IPS-NIHi7 (cell line): ENCODE data around the gene ALDOC.

Experiments used
- DNase-seq: peaks from one replicate; pipeline ENCODE4 v3.0.0; 2012; ENCODE audit warnings: mixed read lengths; ENCODE audit errors: extremely low spot score

Gene ALDOC

DNA sequence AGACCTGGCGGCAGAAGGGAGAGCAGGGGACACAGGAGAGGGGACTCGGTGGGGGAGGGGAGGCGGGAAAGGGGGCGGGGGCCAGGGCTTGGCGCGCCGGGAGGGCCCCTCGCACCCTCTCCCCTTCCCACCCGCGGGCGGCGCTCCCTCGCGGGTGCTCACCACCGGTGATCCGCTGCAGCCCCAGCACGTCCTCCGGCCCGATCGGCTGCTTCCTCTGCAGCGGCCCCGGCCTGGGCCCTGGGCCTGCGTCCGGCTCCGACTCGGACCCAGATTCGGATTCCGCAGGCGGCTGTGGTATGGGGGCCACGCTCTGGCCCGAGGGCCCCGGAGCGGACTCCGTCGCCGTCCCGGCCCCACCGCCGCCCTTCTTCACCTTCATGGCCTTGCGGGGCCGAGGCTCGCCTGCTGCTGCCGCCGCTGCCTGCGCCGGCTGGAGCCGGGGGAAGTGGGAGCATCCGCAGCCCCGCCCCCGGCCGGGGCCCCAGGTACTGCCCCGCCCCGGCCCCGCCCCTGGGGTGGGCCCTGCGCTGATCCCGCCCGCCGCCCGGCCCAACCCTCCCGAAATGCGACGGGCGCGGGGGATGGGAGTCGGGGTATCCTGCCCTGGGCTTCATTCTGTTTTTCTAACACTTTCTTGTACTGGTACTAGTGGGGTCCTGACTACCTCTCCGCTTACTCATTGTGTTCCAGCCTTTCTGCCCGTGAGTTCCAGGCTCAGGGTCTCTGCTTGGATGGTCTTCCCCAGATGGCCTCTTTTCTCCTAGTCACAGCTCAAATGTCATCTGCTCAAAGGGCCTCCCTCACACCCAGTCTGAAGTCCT is 24.3 kb downstream of the ALDOC start, which contains the start of gene UNC119:
TSS of gene UNC119 (minus strand) at position 449 of the 824 bp plus-strand sequence. CDS start at position 382, 67 bp downstream.
- peak; percentile 98 for DNase-seq

DNA sequence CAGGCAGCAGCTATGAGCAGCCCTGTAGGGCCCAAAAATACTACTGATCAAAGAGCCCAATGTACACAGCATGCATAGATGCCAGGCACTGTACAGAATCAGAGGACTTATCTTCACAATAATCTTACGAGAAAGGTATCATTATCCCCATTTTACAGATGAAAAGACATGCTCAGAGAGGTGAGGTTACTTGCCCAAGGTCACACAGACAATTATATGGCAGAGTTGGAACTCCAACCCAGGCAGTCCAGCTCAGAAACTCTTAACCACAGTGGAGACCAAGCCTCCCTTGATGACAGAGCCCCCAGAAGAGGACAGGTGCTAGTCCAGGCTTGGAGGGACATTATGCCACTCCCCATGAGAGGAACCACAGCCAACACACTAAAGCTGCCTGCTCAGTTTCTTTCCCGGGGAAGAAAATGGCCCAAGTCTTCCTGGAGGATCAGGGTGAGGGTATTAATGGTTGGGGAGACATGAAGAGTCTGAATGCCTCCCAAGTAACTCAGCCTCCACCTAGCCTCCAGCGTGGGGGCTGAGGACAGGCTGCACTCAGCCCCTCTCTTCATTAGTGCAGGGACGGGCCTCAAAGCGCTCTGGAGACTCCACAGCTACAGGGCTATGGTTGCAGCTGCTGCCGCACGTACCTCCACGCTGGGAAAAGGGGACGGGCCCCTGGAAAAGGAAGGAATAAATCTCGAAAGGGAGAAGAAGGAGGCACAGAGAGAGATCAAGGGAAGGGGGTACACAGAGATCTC is 25.1 kb downstream of the ALDOC start:
- no peak for DNase-seq

DNA sequence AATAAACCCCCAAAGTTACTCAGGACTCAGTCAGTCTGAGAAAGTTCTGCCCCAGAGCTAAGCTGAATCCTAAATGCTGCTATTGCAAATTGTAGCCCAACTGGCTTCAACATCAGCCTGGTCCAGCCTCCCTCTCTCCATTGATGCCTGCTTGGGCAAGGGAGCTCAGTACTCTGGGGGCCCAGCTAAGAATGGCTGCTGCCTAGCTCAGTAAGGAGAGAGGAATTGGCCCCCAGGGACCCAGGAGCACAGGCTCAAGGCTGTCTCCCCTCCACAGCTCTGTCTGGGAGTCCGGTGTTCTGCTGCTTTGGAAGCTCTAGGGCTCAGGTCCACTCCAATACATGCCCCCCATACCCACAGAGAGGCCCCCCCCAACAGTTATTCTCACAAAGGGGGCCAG is 25.8 kb downstream of the ALDOC start:
- no peak for DNase-seq

DNA sequence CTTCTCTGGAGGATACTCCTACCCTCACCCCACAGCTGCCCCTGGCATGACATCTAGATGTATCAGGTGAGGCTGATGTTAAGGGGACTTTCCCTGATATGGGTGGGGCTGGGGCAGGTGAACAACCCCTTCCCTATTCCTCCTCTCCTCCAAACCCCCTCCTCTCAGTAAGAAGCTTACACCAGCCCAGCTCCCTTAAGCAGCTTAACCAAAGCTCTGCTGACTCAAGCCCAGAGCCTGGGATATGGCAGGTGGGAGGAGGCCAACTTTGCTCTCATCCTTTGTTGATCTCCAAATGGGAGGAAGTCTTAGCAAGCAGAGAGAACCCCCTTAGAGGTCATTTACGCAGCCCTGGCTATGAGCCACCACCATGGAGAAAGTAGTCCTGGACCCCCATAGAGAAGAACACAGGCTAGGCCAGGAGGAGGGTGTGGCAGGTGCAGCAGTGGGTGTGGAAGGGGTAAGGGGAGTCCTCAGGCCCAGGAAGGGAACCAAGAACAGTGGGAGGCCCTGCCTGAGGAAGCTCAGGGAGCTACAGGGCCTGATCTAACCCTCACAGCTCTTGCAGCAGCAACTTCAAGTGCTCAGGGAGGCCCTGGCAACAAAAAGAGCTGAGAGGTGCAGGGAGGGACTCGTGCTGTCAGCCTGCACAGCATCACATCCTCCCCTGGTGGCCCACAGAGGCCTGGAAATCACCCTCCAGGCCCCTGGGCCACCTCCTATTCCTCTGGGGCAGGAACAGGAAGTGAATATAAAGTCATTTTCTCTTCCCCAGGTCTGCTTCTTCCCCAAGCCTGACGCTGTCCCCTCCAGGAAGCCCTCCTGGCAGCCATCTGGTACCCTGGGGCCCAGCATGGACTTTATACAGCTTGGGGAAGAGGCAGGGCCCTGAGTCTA is 27.2 kb downstream of the ALDOC start:
- no peak for DNase-seq

DNA sequence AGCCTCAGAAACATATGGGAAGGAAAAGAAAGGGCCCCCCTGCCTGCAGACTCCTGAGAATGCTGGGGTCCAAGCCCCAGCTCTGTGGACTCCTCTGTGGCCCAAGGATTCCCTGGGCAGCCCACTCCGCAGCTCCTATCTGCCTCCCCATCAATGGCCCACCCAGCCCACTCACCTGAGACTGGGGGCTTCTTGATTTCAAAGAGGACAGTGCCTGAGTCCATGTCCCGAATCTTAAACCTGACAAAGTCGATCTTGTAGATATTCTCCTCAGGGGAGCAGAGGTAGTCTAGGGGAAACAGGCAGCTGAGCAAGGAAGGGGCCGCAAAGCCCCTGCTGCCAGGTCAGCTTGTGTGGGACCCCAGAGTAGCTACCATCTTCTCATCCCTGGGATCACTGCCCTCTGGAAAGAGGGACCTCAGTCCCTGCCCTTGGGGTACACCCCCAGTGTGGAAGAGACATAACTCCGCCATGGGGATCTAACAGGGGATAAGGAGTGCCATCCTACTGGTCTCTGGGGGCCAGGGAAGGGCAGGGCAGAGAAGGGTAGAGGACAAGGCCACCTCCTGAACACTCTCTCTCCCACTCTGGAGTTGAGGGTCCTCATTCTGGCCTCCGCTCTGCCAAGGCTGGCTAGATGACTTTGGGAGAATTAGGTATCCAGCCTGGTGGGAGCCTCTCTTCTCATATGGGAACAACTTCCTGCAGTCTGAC is 28.1 kb downstream of the ALDOC start:
- no peak for DNase-seq

DNA sequence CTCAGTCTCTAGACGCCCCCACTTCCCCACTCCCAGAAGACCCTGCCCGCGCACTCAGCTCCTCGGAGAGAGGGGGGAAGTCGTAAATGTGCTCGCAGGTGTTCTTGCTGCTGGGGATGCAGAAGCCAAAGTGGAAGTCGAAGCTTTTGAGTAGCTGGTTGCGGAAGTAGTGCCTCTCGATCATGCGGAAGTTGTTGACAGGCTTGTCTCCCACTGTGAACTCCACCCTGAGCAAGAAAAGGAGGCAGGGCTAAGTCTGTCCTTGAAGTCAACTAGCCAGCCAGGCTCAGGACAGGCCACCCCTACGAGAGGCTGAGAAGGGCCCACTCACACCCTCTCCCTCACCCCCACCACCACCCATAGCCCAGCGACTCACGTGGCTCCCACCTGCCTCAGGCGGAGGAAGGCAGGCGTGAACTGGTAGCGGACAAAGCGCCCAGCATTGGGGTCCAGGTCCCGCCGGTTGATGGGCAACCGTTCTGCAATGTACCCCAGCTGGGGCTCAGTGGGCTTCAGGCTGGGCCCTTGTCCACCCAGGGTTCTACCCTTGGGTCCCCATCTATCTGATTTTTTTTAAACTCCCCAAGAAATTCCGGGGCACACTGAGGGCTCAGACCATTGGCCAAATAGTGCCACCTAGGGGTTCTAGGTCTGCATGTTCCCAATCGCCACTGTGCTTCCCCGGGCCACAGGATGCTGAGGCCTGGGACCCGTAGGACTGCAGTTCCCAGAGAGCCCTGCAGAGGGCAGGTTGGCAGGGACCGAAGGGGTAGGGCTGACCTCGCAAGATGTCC is 28.9 kb downstream of the ALDOC start:
- DNase-seq, result peak; percentile 94

DNA sequence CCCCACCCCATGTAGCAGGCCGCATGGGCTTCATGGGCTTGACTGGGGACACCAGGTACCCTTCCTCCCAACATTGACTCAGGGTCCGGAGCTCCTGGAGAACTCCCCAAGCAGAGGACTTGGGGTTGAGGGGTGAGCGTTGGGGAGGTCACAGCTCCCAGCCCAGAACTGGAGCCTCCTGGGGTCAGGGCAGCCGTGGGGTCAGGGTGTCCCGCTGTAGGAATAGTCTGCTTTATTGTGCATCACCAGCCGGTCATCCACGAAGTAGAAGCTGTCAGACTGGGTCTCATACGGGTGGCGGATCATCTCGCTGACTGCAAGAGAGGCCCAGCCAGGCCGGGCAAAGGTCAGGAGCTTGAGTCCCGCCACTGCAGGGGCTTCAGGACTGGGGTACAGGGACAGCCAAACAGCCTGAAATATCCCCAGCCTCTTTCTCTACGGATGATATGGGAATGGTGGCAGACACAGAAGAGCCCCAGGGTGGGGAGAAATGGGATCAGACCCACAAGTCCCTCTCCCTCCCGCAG is 29.5 kb downstream of the ALDOC start:
- no peak for DNase-seq

DNA sequence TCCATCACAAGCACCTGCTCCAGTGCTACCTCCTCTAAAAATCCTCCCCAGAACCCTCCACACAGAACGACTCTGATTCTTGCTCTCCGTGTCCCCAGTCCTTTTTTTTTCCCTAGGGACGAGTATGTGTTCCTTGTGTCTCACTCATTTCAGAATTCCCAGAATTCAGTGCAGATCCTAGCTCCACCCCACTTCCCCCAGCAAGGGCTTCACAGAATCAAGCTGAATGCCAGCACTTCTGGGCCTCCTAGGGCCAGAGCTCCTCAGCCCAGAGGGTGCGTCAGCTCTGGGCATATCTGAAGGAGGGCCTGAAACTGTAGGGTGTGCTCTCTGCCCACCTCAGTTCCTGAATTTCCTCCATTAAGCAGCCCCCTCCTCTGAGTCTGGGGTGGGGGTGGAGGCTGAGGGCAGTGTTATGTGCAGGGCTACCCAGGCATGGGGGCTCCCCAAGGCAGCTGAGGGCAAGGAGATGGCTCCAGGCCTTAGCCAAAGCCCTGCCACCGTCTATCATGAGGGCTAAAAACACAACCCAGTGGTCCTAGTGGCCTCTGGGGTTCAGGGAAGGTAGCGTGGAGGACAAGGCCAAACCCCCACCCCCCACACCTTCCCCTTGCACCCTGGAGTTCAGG is 30.8 kb downstream of the ALDOC start:
- no peak for DNase-seq

DNA sequence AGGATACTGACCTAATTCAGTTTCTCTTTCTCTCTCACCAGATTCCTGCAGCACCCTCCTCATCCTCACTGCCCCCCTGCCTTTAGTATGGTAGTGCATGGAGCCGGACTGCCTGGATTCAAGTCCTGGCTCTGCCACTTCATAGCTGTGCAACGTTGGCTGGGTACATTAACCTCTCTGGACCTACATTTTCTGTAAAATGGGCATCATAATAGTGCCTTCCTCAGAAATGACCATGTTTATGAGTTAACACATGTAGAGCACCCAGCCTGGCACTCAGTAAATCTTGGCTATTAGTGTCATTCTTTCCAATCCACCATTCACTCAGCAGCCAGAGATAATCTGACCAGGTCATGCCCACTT is 31.6 kb downstream of the ALDOC start:
- DNase-seq, result no peak

DNA sequence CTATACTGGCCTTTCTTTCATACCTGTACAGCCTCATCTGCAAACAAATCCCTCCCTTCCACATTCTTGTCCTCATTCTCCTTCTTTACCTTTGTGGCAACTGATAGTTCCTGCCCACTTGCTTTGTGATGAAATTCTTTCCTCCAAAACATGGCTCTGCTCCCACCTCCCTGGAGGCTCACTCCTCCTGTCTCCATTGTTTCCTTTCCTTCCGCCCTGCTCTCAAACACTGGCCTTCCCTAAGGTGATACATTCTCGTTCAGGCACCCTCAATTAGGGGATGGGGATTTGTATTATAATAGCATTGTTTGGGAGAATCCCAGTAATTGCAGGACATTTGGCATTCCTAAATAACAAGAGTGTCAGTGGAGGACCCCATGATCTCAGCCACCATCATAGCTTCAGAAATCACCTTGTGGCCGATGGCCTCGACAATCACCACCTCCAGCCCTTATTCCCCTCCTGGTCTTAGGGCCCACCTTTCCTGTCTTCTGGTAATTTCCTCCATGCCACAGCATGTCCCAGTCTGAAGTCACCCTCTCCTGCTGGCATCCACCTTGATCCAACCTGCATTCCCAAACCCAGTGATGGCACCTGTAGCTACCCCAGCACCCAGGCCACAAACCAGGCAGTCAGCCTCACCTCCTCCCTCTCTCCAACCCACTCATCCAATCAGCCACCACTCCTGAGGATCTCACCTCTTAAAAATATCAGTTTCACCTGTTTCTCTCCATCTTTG is 32.1 kb downstream of the ALDOC start:
- DNase-seq, result no peak

DNA sequence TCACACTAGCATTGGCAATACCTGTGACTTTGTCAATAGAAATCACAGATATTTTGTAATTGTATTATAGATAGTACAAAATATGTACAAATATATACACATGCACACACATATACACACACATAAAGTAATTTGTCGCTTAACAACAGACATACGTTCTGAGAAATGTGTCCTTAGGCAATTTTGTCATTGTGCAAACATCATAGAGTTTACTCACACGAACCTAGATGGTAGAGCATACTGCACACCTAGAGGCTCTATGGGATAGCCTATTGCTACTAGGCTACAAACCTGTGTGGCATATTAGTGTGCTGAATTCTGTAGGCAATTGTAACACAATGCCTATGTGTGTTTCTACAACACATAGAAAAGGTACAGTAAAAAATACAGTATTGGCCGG is 35.3 kb downstream of the ALDOC start:
- no peak for DNase-seq

DNA sequence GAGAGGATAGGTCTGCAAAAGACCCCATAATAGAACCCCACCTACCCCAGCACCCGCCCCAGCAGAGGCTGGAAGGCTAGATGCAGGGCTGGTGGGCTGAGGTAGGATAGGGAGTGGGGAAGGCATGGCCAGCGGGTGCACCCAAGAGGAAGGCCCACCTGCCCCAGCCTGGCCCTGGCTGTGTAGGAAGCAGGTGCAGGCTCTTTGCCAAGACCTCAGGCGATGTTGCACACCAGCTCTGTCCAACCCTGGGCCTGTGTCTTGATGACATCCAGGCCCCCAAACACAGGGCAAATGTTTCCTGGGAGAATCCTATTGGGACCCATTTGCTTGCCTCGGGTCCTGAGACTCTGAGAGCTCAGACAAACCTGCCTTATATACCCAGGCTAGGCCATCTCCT is 36.5 kb downstream of the ALDOC start:
- no peak for DNase-seq

DNA sequence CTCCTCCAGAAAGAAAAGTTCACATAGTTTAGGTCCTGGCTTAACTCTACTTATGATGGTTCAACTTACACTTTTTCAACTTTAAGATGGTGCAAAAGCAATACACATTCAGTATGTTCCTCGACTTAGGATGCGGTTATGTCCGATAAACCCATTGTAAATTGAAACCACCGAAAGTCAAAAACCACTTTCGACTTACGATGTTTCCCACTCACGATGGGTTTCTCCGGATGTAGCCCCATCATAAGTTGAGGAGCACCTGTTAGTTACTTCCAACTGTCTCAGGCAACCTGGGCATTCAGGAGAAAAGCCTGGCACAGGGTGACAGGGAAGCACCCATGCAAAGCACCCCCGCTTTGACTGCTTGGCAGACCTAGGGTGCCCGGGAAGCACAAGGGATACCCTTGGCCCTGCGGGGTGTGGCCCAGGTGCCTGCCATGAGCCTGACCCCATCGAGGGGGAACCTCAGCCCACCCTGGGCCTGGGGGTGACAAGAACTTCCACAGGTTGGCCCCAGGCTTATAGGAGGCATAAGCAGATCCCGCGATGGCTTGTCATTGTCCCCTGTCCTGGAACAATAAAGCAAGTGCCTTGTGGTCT is 38.3 kb downstream of the ALDOC start:
- DNase-seq, result no peak

DNA sequence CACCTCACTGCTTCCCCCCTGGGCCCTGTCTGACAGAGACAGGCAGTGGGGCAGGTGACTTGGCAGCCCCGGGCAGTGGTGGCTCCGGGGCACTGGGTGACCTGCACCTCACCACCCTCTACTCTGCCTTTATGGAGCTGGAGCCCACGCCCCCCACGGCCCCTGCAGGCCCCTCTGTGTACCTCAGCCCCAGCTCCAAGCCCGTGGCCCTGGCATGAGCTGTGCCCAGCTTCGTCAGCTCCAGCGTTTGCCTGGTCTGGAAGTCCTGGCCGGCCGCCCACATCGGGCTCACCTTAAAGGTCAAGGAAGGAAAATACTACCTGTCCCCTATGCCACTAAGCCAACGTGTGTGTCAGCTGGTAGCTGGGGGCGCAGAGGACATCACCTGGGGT is 39.5 kb downstream of the ALDOC start:
- no peak for DNase-seq

DNA sequence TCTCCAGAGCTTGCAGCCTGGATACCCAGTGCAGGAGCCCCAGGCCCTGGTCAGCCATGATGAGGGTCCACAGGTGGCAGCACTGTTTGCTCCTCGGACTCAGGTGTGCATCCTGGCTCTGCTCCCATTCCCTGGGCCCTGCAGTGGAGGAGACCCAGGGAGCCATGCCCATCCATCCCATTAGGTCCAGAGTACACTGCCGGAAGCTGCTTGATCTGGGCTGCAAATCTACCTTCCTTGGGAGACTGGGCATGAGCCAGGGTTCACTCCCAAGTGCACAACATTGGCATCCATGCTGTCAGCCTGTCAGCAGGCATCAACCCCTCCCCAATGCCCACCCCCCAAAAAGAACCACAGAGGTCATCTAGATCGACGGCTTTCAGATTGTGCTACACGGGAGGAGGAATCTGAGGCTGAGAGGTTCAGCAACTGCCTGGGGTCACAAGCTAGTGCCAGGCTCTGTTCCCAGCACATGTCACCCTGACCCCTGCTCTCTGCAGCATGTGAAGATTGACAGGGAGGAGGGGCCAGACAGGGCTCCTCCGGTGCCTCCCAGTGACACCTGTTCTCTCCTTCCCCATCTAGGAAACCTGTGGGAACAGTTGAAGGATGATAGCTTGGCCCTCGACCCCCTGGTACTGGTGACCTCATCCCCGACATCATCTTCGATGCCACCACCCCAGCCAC is 40.0 kb downstream of the ALDOC start:
- DNase-seq, result no peak

DNA sequence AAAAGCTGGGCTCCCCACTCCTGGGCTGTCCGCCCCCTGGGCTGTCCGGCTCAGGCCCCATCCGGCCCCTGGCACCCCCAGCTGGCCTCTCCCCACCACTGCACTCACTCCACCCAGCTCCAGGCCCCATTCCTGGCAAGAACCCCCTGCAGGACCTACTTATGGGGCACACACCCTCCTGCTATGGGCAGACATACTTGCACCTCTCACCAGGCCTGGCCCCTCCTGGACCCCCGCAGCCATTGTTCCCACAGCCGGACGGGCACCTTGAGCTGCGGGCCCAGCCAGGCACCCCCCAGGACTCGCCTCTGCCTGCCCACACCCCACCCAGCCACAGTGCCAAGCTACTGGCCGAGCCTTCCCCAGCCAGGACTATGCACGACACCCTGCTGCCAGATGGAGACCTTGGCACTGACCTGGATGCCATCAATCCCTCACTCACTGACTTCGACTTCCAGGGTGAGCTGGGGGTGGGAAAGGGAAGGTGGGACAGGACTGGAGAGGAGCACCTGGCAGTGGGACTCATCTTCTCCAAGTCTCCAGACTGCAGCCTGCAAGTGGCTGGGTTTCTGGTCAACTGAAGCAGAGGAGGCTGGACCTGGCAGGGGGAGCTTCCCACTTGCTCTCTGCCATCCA is 41.8 kb downstream of the ALDOC start:
- DNase-seq, result no peak

DNA sequence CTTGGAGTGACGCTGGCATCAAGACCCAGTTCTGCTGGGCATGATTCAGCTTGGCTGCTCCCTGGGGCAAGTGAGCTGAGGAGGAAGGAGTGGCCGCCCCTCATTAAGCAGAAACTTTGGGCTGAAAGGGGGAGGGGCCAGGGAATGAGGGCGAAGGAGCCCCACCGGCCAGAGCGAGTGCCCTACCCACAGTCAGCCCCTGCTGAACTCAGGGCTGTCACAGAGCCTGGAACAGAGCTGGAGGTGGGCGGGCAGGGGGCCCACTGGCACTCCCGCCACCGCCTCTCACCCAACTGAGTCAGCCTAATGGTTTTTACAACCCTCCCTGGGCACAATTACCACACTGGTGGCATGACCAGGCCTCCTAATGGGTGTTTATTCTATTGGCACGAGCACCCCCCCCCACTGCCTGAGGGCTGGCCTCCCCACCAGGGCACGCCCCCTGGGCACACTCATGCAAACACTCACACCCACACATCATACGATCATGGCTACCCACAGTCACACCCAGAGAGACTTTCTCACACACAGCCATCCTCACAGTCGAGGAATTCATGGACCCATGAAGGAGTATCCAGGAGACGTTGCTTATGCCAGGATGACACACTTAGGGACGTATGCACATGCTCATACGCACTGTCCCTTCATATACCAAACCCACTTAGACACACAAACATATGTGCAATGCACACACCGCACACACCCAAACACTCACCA is 43.4 kb downstream of the ALDOC start:
- no peak for DNase-seq
